Measurements from ENCODE around the gene SHISA9.

Gene SHISA9

DNA sequence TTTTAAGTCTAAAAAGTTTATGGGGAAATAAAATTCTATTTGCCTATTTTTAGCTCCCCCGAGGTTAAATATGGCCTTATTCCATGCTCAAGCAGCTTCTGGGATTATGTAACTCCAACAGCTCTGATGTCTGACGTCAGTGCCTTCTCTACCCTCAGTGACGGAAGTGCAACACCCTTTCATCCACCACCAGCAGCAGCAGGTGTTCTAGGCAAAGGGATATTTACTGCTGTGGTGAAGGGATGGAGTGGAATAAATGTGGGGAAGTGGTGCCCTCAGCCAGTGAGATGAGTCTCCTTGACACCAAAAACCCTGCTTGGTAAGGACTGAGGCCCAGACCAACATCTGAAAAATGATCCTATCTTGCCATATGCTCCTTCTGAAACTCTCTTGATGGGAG is 247.4 kb downstream of the SHISA9 start:
- no peak for DNase-seq (ENCODE audit: low read depth)
- H3K9me3 ChIP-seq (ENCODE audit: control insufficient read depth, low read length): no peaks in the 10 kb centered on the region
- H3K4me1 ChIP-seq (ENCODE audit: control insufficient read depth, insufficient read depth, low read length): no peaks in the 10 kb centered on the region
- H3K27me3 ChIP-seq (replicated peaks; ENCODE audit: control insufficient read depth, insufficient read depth, low read length): no peaks in the 10 kb centered on the region
- no peak overlapping the region for H3K9ac ChIP-seq (ENCODE audit: low read length)
- no peaks in the 10 kb centered on the region for H3K36me3 ChIP-seq (ENCODE audit: control insufficient read depth, insufficient read depth, low read length, severe bottlenecking)
- H3K4me3 ChIP-seq (ENCODE audit: low read length): no peak overlapping the region

DNA sequence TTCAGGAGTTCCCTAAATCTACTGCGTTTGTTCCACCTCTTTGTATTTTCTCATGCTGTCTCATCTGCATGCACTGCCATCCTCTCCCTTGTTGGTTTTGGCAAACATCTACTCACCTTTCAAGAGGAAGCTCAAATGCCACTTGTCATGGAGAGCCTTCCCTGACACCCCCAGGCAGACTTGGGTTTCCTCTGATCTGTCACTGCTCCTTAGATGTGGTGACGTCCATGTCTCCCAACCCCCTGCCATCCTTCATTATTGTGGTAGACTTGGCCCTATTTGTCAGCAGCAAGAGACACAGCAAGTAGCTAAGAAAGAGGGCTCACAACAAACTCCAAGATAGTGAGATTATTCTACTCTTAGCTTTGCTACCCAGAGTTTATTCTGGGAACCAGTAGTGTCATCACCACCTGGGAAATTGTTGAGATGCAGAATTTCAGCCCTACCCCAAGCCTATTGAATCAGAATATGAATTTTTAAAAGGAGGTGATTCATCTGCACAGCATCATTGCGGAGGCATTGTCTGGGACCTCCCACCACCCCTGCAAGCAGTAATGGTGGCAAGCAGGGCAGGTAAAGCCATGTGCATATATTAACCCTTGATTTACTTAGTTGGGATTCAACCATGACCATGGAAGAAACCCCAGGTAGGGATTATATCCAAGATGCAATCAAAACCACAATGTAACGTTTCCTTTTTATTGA is 248.9 kb downstream of the SHISA9 start:
- Histone ChIP-seq H3K27me3 (replicated peaks; ENCODE audit: control insufficient read depth, insufficient read depth, low read length) (no peaks in the 10 kb centered on the region), H3K4me3 (ENCODE audit: low read length) (no peak overlapping the region), H3K9me3 (ENCODE audit: control insufficient read depth, low read length) (no peaks in the 10 kb centered on the region), H3K9ac (ENCODE audit: low read length) (no peak overlapping the region), H3K36me3 (ENCODE audit: control insufficient read depth, insufficient read depth, low read length, severe bottlenecking) (no peaks in the 10 kb centered on the region), H3K4me1 (ENCODE audit: control insufficient read depth, insufficient read depth, low read length) (no peaks in the 10 kb centered on the region)
- DNase-seq (ENCODE audit: low read depth): no peak

DNA sequence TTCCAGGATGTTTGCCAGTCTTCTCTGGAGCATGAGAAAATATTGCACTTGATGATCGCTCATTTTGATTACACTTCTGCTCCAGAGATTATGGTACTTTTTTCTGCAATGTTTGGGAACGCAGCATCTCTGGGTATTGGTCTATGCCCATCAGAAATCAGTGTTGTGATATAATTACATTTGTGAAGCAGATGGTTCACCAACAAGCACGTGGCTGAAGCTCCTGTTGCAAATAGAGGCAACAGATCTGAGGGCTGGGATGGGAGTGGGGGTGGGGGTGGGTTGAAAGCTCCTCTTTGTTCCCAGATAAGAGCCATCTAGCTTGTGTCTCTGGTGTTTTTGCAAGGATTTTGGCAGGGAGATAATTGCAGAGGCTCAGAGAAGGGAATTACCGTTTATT is 252.3 kb downstream of the SHISA9 start:
- no peak for DNase-seq (ENCODE audit: low read depth)
- no peak overlapping the region for H3K9ac ChIP-seq (ENCODE audit: low read length)
- no peaks in the 10 kb centered on the region for H3K36me3 ChIP-seq (ENCODE audit: control insufficient read depth, insufficient read depth, low read length, severe bottlenecking)
- H3K9me3 ChIP-seq (ENCODE audit: control insufficient read depth, low read length): no peaks in the 10 kb centered on the region
- no peaks in the 10 kb centered on the region for H3K4me1 ChIP-seq (ENCODE audit: control insufficient read depth, insufficient read depth, low read length)
- H3K27me3 ChIP-seq (replicated peaks; ENCODE audit: control insufficient read depth, insufficient read depth, low read length): no peaks in the 10 kb centered on the region
- no peak overlapping the region for H3K4me3 ChIP-seq (ENCODE audit: low read length)

DNA sequence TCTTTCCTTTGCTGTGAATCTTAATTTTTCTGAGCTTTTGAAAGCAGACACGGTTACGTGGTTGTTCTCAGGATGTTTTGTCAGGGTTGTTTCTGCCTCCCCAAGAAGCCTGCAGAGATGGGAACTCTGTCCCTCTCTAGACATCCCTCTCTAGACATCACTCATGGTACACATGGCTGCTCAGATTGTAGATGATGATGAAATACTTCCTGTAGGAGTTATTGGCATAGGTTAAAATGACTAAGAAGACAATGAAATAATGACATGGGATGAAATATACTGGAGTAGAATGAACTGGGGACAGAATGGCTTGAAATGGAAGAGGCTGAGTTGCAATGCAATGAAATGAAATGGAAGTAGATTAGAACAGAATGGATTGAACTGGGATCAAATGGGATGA is 253.4 kb downstream of the SHISA9 start:
- Histone ChIP-seq H3K4me1 (ENCODE audit: control insufficient read depth, insufficient read depth, low read length) (no peaks in the 10 kb centered on the region), H3K4me3 (ENCODE audit: low read length) (no peak overlapping the region), H3K36me3 (ENCODE audit: control insufficient read depth, insufficient read depth, low read length, severe bottlenecking) (no peaks in the 10 kb centered on the region), H3K9ac (ENCODE audit: low read length) (no peak overlapping the region), H3K27me3 (replicated peaks; ENCODE audit: control insufficient read depth, insufficient read depth, low read length) (no peaks in the 10 kb centered on the region), H3K9me3 (ENCODE audit: control insufficient read depth, low read length) (no peaks in the 10 kb centered on the region)
- DNase-seq (ENCODE audit: low read depth): no peak

DNA sequence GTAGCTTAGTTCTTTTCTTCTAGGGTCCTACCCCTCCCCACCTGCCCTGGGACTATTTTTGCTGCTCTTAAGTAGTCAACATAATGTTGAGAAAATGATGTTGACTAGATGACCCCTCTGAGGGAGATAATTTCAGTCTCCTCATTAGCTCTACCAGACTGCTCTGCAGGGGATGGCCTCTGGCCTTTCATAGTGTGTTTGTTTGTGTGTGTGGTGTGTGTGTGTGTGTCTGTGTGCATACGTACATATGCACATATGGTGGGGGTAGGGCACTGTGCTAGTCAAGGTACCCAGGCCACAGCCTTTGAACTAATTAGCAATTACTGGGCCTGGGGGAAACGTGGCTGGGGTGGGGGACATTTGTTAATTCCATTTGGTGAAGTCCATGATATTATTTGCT is 254.0 kb downstream of the SHISA9 start:
- Histone ChIP-seq H3K4me1 (ENCODE audit: control insufficient read depth, insufficient read depth, low read length) (no peaks in the 10 kb centered on the region), H3K36me3 (ENCODE audit: control insufficient read depth, insufficient read depth, low read length, severe bottlenecking) (no peaks in the 10 kb centered on the region), H3K9me3 (ENCODE audit: control insufficient read depth, low read length) (no peaks in the 10 kb centered on the region), H3K27me3 (replicated peaks; ENCODE audit: control insufficient read depth, insufficient read depth, low read length) (no peaks in the 10 kb centered on the region), H3K9ac (ENCODE audit: low read length) (no peak overlapping the region), H3K4me3 (ENCODE audit: low read length) (no peak overlapping the region)
- no peak for DNase-seq (ENCODE audit: low read depth)

DNA sequence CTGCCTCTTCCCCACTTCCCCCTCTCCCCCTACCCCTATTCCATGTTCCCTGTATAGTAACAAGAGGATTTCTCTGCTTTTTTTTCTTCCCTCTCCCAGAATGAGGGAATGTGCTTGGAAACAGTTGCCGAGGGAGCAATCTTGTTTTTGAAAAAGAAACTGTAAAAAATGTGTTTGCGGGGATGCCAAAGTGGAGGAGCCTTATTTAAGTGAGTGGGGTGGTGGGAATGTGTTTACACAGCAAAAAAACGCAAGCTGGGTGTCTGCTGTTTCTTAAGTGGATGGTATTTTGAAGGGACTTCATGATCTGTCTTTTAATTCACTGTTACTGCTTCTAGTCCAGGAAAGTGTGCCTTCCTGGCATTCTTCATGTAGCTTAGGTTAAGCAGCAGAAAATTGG is 254.4 kb downstream of the SHISA9 start:
- DNase-seq (ENCODE audit: low read depth): no peak
- Histone ChIP-seq H3K4me1 (ENCODE audit: control insufficient read depth, insufficient read depth, low read length) (no peaks in the 10 kb centered on the region), H3K9ac (ENCODE audit: low read length) (no peak overlapping the region), H3K9me3 (ENCODE audit: control insufficient read depth, low read length) (no peaks in the 10 kb centered on the region), H3K4me3 (ENCODE audit: low read length) (no peak overlapping the region), H3K27me3 (replicated peaks; ENCODE audit: control insufficient read depth, insufficient read depth, low read length) (no peaks in the 10 kb centered on the region), H3K36me3 (ENCODE audit: control insufficient read depth, insufficient read depth, low read length, severe bottlenecking) (no peaks in the 10 kb centered on the region)

DNA sequence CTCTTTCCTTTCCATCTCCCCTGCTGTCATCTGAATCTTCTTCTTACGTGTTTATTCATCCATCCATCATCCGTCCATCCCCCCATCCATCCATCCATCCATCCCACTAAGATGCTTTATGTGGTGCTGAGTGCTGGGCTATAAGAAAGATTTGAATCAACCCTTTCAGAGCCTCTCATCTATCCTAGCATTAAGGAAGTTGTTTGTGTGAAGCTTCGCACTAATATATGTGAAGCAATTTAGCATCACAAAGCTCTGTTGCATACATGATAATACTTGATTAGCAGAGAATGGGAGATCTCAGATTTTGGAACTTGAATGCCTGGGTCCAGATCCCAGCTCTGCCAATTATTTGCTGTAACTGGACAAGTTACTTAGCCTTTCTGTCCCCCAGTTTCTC is 255.7 kb downstream of the SHISA9 start:
- no peaks in the 10 kb centered on the region for H3K9me3 ChIP-seq (ENCODE audit: control insufficient read depth, low read length)
- no peak overlapping the region for H3K9ac ChIP-seq (ENCODE audit: low read length)
- no peak overlapping the region for H3K4me3 ChIP-seq (ENCODE audit: low read length)
- no peaks in the 10 kb centered on the region for H3K4me1 ChIP-seq (ENCODE audit: control insufficient read depth, insufficient read depth, low read length)
- no peaks in the 10 kb centered on the region for H3K36me3 ChIP-seq (ENCODE audit: control insufficient read depth, insufficient read depth, low read length, severe bottlenecking)
- no peaks in the 10 kb centered on the region for H3K27me3 ChIP-seq (replicated peaks; ENCODE audit: control insufficient read depth, insufficient read depth, low read length)
- DNase-seq (ENCODE audit: low read depth): no peak

DNA sequence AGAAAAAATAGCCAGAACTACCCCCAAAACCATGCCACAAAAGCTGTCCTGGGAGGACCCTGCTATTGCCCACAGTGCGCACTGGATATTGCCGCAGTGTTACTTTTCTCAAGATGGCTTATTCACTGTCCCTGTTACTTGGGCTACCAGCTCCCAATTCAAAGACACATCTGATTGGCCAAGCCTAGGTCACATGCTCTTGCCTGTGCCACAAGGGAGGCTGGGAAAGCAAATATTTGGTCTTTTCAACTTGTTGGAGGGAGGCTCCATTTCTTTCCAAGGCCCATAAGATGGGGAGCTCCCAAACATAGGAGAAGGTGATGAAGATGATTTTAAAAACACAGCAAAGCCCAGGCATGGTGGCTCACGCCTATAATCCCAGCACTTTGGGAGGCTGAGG is 257.0 kb downstream of the SHISA9 start:
- Histone ChIP-seq H3K4me3 (ENCODE audit: low read length) (no peak overlapping the region), H3K27me3 (replicated peaks; ENCODE audit: control insufficient read depth, insufficient read depth, low read length) (no peaks in the 10 kb centered on the region), H3K9ac (ENCODE audit: low read length) (no peak overlapping the region), H3K4me1 (ENCODE audit: control insufficient read depth, insufficient read depth, low read length) (no peaks in the 10 kb centered on the region), H3K36me3 (ENCODE audit: control insufficient read depth, insufficient read depth, low read length, severe bottlenecking) (no peaks in the 10 kb centered on the region), H3K9me3 (ENCODE audit: control insufficient read depth, low read length) (no peaks in the 10 kb centered on the region)
- no peak for DNase-seq (ENCODE audit: low read depth)

DNA sequence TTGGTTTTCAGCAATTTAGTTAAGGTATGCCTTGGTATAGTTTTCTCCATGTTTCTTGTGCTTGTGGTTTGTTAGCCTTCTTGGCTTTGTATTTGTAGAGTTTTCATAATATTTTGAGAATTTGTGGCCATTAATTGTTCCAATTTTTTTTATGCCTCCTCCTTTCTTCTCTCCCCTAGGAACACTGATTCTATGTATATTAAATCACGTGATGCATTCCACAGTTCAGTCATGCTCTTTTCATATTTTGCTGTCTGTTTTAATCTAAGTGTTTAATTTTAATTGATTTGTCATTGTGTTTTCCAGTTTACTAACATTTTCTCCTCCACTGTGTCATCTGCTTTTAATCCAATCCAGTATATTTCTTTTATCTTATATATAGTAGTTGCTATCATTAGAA is 263.6 kb downstream of the SHISA9 start:
- no peaks in the 10 kb centered on the region for H3K27me3 ChIP-seq (replicated peaks; ENCODE audit: control insufficient read depth, insufficient read depth, low read length)
- H3K4me3 ChIP-seq (ENCODE audit: low read length): no peak overlapping the region
- no peaks in the 10 kb centered on the region for H3K36me3 ChIP-seq (ENCODE audit: control insufficient read depth, insufficient read depth, low read length, severe bottlenecking)
- no peak for DNase-seq (ENCODE audit: low read depth)
- no peak overlapping the region for H3K9ac ChIP-seq (ENCODE audit: low read length)
- H3K4me1 ChIP-seq (ENCODE audit: control insufficient read depth, insufficient read depth, low read length): no peaks in the 10 kb centered on the region
- peaks cover 12% of the 10 kb centered on the region for H3K9me3 ChIP-seq (ENCODE audit: control insufficient read depth, low read length)

DNA sequence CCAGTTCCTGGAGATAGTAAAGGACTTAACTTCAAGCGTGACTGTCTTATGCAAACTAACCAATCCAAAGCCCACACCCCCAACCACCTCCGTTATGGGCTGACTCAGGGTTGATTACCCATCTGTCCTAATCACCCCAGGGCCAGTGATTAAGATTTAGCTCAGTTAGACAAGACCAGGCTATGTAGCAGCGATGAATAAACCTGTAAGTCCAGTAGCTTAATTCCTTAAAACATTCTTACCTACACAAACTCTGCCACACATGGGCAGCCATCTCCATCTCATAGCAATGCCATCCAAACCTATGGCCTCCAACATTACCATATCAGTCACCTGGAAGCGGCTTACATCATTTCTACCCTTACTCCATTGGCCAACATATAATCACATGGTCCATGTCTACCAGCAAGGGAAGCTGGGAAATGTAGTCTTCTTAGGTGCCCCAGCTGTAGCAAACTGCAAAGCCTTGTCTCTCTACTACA is 266.7 kb downstream of the SHISA9 start:
- H3K4me1 ChIP-seq (ENCODE audit: control insufficient read depth, insufficient read depth, low read length): no peaks in the 10 kb centered on the region
- H3K9me3 ChIP-seq (ENCODE audit: control insufficient read depth, low read length): peaks cover 12% of the 10 kb centered on the region
- no peak overlapping the region for H3K9ac ChIP-seq (ENCODE audit: low read length)
- no peaks in the 10 kb centered on the region for H3K36me3 ChIP-seq (ENCODE audit: control insufficient read depth, insufficient read depth, low read length, severe bottlenecking)
- H3K4me3 ChIP-seq (ENCODE audit: low read length): no peak overlapping the region
- DNase-seq (ENCODE audit: low read depth): no peak
- H3K27me3 ChIP-seq (replicated peaks; ENCODE audit: control insufficient read depth, insufficient read depth, low read length): no peaks in the 10 kb centered on the region

DNA sequence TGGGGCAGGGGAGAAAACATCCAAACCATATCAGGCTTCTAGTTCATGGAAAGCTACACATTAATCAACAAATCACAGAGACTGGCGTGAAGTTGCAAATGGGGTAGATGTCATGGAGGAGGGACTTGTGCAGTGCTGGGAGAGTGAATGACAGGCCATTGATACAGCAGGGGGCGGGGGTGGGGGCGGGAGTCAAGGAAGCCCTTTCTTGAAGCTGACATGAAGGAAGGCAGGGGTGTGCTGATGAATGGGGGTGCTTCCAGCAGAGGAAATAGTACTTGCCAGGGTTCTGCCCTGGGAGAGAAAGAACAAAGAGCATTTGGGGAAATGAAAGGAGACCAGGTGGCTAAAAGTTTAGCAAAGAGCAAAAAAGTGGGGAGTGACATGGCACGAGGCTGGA is 269.9 kb downstream of the SHISA9 start:
- no peak overlapping the region for H3K9ac ChIP-seq (ENCODE audit: low read length)
- no peak overlapping the region for H3K4me3 ChIP-seq (ENCODE audit: low read length)
- H3K36me3 ChIP-seq (ENCODE audit: control insufficient read depth, insufficient read depth, low read length, severe bottlenecking): no peaks in the 10 kb centered on the region
- H3K4me1 ChIP-seq (ENCODE audit: control insufficient read depth, insufficient read depth, low read length): no peaks in the 10 kb centered on the region
- no peaks in the 10 kb centered on the region for H3K27me3 ChIP-seq (replicated peaks; ENCODE audit: control insufficient read depth, insufficient read depth, low read length)
- no peak for DNase-seq (ENCODE audit: low read depth)
- H3K9me3 ChIP-seq (ENCODE audit: control insufficient read depth, low read length): no peaks in the 10 kb centered on the region

DNA sequence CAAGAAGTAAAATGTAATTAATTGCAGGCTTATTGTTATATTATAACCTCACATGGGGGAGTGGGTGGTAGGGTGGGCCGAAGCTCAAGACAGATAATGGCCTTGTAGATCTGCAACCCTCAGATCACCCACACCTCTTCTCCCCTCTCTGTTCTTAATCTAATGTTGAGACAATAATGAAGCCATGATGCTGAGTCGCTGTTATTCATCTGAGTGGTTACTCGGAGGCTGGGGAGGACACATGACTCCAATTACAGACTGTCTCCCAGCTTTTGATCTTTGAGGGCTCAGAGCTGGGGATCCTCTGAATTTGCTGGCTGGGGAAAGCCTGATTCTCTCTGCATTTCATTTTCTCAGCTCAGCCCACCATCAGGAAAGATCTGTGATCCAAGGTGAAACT is 275.3 kb downstream of the SHISA9 start:
- no peak for DNase-seq (ENCODE audit: low read depth)
- H3K27me3 ChIP-seq (replicated peaks; ENCODE audit: control insufficient read depth, insufficient read depth, low read length): no peaks in the 10 kb centered on the region
- H3K4me3 ChIP-seq (ENCODE audit: low read length): no peak overlapping the region
- peaks cover 3% of the 10 kb centered on the region for H3K9me3 ChIP-seq (ENCODE audit: control insufficient read depth, low read length)
- no peaks in the 10 kb centered on the region for H3K36me3 ChIP-seq (ENCODE audit: control insufficient read depth, insufficient read depth, low read length, severe bottlenecking)
- no peak overlapping the region for H3K9ac ChIP-seq (ENCODE audit: low read length)
- H3K4me1 ChIP-seq (ENCODE audit: control insufficient read depth, insufficient read depth, low read length): no peaks in the 10 kb centered on the region

Measured in adipocyte (in vitro differentiated cells).